HepG2 (cell line): ENCODE data around the gene ZBED1.
"Not testable (repeated sequence)": the region's sequence is repeated elsewhere in the genome, so short reads cannot be mapped to it uniquely, and the experiment has no call there.

Source experiments
- MYC ChIP-seq: sonication (generic); formaldehyde crosslinking; IDR thresholded peaks from 2 replicates; pipeline ENCODE4 v1.9.0; 2021; ENCODE audit warnings: missing genetic modification reagents, borderline replicate concordance
- TF ChIP-seq, protein P1 (sequence below): sonication (generic); formaldehyde crosslinking; IDR thresholded peaks from 2 replicates; pipeline ENCODE4 v1.5.1; 2020; ENCODE audit warnings: mild to moderate bottlenecking, missing genetic modification reagents, moderate library complexity

DNA sequence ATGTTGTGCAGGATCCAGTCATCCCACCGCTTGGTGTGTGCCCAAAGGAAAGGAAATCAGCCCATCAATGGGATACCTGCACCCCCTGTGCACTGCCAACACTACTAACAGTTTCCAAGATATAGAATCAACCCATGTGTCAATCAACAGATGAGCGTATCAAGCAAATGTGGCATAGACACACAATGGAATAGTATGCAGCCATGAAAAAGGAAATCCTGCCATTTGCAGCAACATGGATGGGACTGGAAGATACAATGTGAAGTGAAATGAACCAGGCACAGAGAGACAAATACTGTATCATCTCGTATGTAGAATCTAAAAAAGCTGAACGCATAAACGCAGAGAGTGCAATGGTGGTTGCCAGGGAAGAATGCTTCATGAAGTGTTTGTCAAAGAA lies 20.8 kb downstream of the ZBED1 start:
- not testable (repeated sequence) for TF ChIP-seq MYC (CRISPR knock-in tag)
- TF ChIP-seq, protein P1, sequence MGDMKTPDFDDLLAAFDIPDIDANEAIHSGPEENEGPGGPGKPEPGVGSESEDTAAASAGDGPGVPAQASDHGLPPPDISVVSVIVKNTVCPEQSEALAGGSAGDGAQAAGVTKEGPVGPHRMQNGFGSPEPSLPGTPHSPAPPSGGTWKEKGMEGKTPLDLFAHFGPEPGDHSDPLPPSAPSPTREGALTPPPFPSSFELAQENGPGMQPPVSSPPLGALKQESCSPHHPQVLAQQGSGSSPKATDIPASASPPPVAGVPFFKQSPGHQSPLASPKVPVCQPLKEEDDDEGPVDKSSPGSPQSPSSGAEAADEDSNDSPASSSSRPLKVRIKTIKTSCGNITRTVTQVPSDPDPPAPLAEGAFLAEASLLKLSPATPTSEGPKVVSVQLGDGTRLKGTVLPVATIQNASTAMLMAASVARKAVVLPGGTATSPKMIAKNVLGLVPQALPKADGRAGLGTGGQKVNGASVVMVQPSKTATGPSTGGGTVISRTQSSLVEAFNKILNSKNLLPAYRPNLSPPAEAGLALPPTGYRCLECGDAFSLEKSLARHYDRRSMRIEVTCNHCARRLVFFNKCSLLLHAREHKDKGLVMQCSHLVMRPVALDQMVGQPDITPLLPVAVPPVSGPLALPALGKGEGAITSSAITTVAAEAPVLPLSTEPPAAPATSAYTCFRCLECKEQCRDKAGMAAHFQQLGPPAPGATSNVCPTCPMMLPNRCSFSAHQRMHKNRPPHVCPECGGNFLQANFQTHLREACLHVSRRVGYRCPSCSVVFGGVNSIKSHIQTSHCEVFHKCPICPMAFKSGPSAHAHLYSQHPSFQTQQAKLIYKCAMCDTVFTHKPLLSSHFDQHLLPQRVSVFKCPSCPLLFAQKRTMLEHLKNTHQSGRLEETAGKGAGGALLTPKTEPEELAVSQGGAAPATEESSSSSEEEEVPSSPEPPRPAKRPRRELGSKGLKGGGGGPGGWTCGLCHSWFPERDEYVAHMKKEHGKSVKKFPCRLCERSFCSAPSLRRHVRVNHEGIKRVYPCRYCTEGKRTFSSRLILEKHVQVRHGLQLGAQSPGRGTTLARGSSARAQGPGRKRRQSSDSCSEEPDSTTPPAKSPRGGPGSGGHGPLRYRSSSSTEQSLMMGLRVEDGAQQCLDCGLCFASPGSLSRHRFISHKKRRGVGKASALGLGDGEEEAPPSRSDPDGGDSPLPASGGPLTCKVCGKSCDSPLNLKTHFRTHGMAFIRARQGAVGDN (CRISPR knock-in tag): not testable (repeated sequence)
